ENCODE results near the gene EME1. TPM values are rescaled to one million over a fixed set of nuclear protein-coding genes. Genes with fewer than 3 reads are reported as not detected.

The EME1 gene
- total and polyA plus RNA-seq, 10 of the 15 experiments (the other 5 are each of a cell fraction or from before 2014, with no cell fraction given) = 13.8 to 40.5 (median 22.0) TPM

DNA sequence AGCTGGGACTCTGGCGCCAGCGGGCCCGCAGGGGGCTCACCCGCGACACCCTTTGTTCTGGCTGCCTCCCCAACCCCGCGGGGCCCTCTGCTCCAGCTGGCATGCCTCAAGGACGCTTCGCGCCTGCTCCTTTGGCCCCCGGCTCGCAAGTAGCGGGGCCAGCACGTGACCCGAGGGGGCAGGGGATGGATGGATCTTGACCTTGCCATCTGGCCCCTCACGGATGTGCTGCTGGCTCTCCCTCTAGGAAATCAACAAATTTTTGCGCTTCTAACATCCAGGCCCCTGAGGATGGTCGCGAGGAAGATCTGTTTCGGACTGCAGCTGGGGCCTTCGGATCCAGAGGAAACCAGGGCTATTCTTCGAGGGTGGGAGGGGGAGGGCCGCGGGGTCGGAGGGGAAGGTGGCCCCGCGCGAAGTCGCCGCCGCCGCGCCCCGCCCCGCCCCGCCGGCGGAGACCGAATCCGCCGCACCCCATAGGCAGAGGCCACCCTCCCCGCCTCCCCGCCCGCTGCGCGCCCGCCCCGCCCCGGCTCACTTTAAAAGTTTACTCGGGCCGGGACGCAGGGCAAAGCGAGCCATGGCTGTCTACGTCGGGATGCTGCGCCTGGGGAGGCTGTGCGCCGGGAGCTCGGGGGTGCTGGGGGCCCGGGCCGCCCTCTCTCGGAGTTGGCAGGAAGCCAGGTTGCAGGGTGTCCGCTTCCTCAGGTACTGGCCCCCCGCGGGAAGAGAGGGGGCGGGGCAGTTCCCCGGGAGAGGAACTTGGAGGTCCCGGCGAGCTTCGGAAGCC, 52.8 kb downstream of the EME1 start, which contains the start of gene ACSF2 (continued):
- TF ChIP-seq CHD2 (IDR thresholded peaks at IDR 0.05; ENCODE audit: borderline replicate concordance, low read depth, low read length) (peak; percentile 36; the same call in 1 of the 2 replicates), EZH2 (IDR thresholded peaks at IDR 0.05; ENCODE audit: borderline replicate concordance, control insufficient read depth, low read depth, low read length) (no peak), ZNF622 (IDR thresholded peaks at IDR 0.05) (no peak), LARP7 (IDR thresholded peaks at IDR 0.05) (no peak), SREBF2 (IDR thresholded peaks at IDR 0.05; ENCODE audit: low read length) (no peak), EED (IDR thresholded peaks at IDR 0.05; ENCODE audit: low read depth) (no peak), POLR2AphosphoS5 (IDR thresholded peaks at IDR 0.05; ENCODE audit: low read length) (no peak; the same call in 1 of the 2 replicates)
- TF ChIP-seq, protein P1, sequence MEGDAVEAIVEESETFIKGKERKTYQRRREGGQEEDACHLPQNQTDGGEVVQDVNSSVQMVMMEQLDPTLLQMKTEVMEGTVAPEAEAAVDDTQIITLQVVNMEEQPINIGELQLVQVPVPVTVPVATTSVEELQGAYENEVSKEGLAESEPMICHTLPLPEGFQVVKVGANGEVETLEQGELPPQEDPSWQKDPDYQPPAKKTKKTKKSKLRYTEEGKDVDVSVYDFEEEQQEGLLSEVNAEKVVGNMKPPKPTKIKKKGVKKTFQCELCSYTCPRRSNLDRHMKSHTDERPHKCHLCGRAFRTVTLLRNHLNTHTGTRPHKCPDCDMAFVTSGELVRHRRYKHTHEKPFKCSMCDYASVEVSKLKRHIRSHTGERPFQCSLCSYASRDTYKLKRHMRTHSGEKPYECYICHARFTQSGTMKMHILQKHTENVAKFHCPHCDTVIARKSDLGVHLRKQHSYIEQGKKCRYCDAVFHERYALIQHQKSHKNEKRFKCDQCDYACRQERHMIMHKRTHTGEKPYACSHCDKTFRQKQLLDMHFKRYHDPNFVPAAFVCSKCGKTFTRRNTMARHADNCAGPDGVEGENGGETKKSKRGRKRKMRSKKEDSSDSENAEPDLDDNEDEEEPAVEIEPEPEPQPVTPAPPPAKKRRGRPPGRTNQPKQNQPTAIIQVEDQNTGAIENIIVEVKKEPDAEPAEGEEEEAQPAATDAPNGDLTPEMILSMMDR (IDR thresholded peaks at IDR 0.05 in 2 of 3, conservative IDR thresholded peaks at IDR 0.05 in 1 of 3; ENCODE audit: control insufficient read depth in 2 of 3, extremely low read depth in 1 of 3, insufficient read depth in 1 of 3, low read depth in 3 of 3, low read length in 3 of 3) = no peak

DNA sequence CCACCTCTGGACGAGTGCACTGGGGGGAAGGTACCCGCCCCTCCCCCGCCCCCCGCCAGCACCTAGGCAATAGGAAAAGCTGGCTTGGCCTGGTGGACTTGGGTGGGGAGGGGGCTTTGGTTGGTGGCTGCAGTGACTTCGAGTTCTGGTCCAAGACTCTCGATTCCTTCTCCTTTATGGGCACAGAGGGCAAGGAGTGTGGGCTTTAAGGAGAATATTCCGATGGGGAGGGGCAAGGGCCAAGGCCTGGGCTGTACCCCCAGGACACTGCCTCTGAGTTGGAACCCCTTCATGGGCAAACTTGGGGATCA, 53.4 kb downstream of the EME1 start:
- DNase-seq (ENCODE audit: low read depth, low spot score) = no peak
- H4K20me1 ChIP-seq (ENCODE audit: control insufficient read depth, insufficient read depth) = no peaks in the 10 kb centered on the region
- peak; percentile 1; the same call in 1 of the 2 replicates for TF ChIP-seq CHD2 (IDR thresholded peaks at IDR 0.05; ENCODE audit: borderline replicate concordance, low read depth, low read length)
- TF ChIP-seq, protein P2, sequence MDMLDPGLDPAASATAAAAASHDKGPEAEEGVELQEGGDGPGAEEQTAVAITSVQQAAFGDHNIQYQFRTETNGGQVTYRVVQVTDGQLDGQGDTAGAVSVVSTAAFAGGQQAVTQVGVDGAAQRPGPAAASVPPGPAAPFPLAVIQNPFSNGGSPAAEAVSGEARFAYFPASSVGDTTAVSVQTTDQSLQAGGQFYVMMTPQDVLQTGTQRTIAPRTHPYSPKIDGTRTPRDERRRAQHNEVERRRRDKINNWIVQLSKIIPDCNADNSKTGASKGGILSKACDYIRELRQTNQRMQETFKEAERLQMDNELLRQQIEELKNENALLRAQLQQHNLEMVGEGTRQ (IDR thresholded peaks at IDR 0.05; ENCODE audit: borderline replicate concordance, low read depth, low read length) = no peak
- ChIA-PET POLR2A (interaction anchor here (0.7 to 3.0 kb wide), 3 partner anchors 29 to 72 kb away, joined by 3 to 17 read pairs (median 3); partner anchors contain the start of gene LRRC59), RAD21 (ENCODE audit: unreplicated experiment) (interaction anchor here (1.3 to 3.2 kb wide), 3 partner anchors 29 to 64 kb away, joined by 4 to 20 read pairs (median 4); partner anchors contain the start of genes LRRC59 and RSAD1), CTCF (interaction anchor here (0.6 to 4.5 kb wide), 8 partner anchors 10 to 474 kb away, joined by 3 to 45 read pairs (median 6); partner anchors contain the start of genes LRRC59 and RSAD1), SMC1A (ENCODE audit: uncharacterized antibody, unreplicated experiment) (interaction anchor here (0.8 to 1.2 kb wide), 3 partner anchors 28 to 30 kb away, joined by 3 to 4 read pairs (median 3); partner anchors contain the start of gene LRRC59)
- H3K4me2 ChIP-seq (ENCODE audit: control insufficient read depth, insufficient read depth) = peak overlapping the region; percentile 100
- H3K9me3 ChIP-seq (replicated peaks; ENCODE audit: control insufficient read depth, insufficient read depth, low read length) = no peaks in the 10 kb centered on the region
- peak overlapping the region; percentile 61 for H3K27ac ChIP-seq (ENCODE audit: control insufficient read depth, insufficient read depth)
- no peak; the same call in 2 of the 3 replicates for ATAC-seq
- no peaks in the 10 kb centered on the region for H3K36me3 ChIP-seq (ENCODE audit: control insufficient read depth in 2 of 2, insufficient read depth in 2 of 2, low read length in 1 of 2)
- H2AFZ ChIP-seq (ENCODE audit: control insufficient read depth, low read depth, low read length) = peak overlapping the region; percentile 90
- 2% methylated on average over 6 of the region's 7 CpGs for WGBS (ENCODE audit: insufficient coverage, insufficient replicate concordance, low lambda C conversion rate, missing lambda C conversion rate)
- FAIRE-seq = no peak
- H3K27me3 ChIP-seq (replicated peaks in 1 of 2; ENCODE audit: control insufficient read depth in 2 of 2, insufficient read depth in 2 of 2, low read length in 1 of 2) = no peaks in the 10 kb centered on the region
- peak overlapping the region; percentile 76 for H3K9ac ChIP-seq (ENCODE audit: control insufficient read depth, insufficient read depth, low read length)
- peak overlapping the region; percentile 84 for H3K4me3 ChIP-seq
- intact Hi-C loops (cut with micrococcal nuclease; ENCODE audit: unreplicated experiment) (loop anchor here (2.0 kb wide), 1 partner anchor 30 kb away; the partner anchor contains the start of gene LRRC59), in situ Hi-C loops (cut with MboI) (no loop called here)
- no TSS peak for BruUV-seq (replicated peaks)
- peaks cover 21% of the 10 kb centered on the region for H3K4me1 ChIP-seq (ENCODE audit: control insufficient read depth, insufficient read depth, low read length)
- H3K79me2 ChIP-seq (ENCODE audit: control insufficient read depth, insufficient read depth, low read length) = peaks cover 6% of the 10 kb centered on the region

Measured in GM12878 (cell line).